Globus pallidus (tissue), 1 donor: ENCODE data around the gene NLGN3.

ENCODE experiments used
- DNase-seq: peaks from one replicate; pipeline ENCODE4 v3.0.0-alpha.2; 2015; ENCODE audit warnings: low spot score

The NLGN3 gene

GRCh38 chrX:71118032-71118984, 26.3 kb upstream of the NLGN3 start, which contains the start of gene MED12:
TSS of gene MED12 (plus strand) at chrX:71118596. CDS start at chrX:71118755, 159 bp downstream.
- peak; percentile 80 for DNase-seq

- DNase-seq = no peak
Measured at GRCh38 chrX:71118985-71119535, 25.6 kb upstream of the NLGN3 start.

- DNase-seq = no peak
Measured at GRCh38 chrX:71128166-71128833, 16.3 kb upstream of the NLGN3 start.

- DNase-seq = peak; percentile 59
Measured at GRCh38 chrX:71128915-71129765, 15.5 kb upstream of the NLGN3 start.

- no peak for DNase-seq
Measured at GRCh38 chrX:71131510-71131909, 13.1 kb upstream of the NLGN3 start.

- DNase-seq = no peak
Measured at GRCh38 chrX:71140440-71140839, 4.2 kb upstream of the NLGN3 start.

- DNase-seq = peak; percentile 60
Measured at GRCh38 chrX:71143508-71143907, 1.1 kb upstream of the NLGN3 start.

GRCh38 chrX:71147496-71148277, 3.0 kb downstream of the NLGN3 start:
- peak; percentile 41 for DNase-seq

GRCh38 chrX:71148278-71148663, 3.6 kb downstream of the NLGN3 start:
- DNase-seq = no peak

GRCh38 chrX:71151366-71151765, 6.7 kb downstream of the NLGN3 start:
- DNase-seq = no peak

- DNase-seq = no peak
Measured at GRCh38 chrX:71154196-71154595, 9.6 kb downstream of the NLGN3 start.

- no peak for DNase-seq
Measured at GRCh38 chrX:71154641-71155040, 10.0 kb downstream of the NLGN3 start.

GRCh38 chrX:71158603-71159002, 14.0 kb downstream of the NLGN3 start:
- no peak for DNase-seq

GRCh38 chrX:71159335-71159734, 14.7 kb downstream of the NLGN3 start:
- no peak for DNase-seq

GRCh38 chrX:71160475-71160874, 15.8 kb downstream of the NLGN3 start:
- DNase-seq = no peak

- no peak for DNase-seq
Measured at GRCh38 chrX:71162981-71163380, 18.3 kb downstream of the NLGN3 start.

GRCh38 chrX:71164071-71164470, 19.4 kb downstream of the NLGN3 start:
- DNase-seq = no peak

GRCh38 chrX:71166461-71166860, 21.8 kb downstream of the NLGN3 start:
- peak; percentile 71 for DNase-seq

GRCh38 chrX:71167031-71167781, 22.6 kb downstream of the NLGN3 start:
- peak; percentile 25 for DNase-seq

- no peak for DNase-seq
Measured at GRCh38 chrX:71168134-71168533, 23.5 kb downstream of the NLGN3 start.
